ENCODE measurements around the gene LARGE1. TPM values are rescaled to one million over a fixed set of nuclear protein-coding genes. Genes with fewer than 3 reads are reported as not detected.
"Not testable (repeated sequence)": the region's sequence is repeated elsewhere in the genome, so short reads cannot be mapped to it uniquely, and the experiment has no call there.

LARGE1 gene
- total RNA-seq, 4 donors from 2014 or later, result 78.1 to 156 (median 104) TPM

GRCh38 chr22:33382436-33382835 lies 537.8 kb downstream of the LARGE1 start:
- Histone ChIP-seq H3K27ac (no peak overlapping the region), H3K36me3 (peaks cover 0 to 16% (median 0%) of the 10 kb centered on the region in 3 donors), H3K9me3 (no peaks in the 10 kb centered on the region), H3K4me1 (no peaks in the 10 kb centered on the region), H3K27me3 (no peaks in the 10 kb centered on the region), H3K4me3 (no peak overlapping the region)
- DNase-seq, result no peak
- TF ChIP-seq CTCF (IDR thresholded peaks at IDR 0.05) (no peak), POLR2A (IDR thresholded peaks at IDR 0.05) (no peak)

GRCh38 chr22:33381531-33382406 lies 538.5 kb downstream of the LARGE1 start:
- peaks cover 0 to 16% (median 0%) of the 10 kb centered on the region in 3 donors for H3K36me3 ChIP-seq
- H3K4me1 ChIP-seq, result no peaks in the 10 kb centered on the region
- TF ChIP-seq CTCF (IDR thresholded peaks at IDR 0.05) (no peak), POLR2A (IDR thresholded peaks at IDR 0.05) (no peak)
- no peak for DNase-seq
- no peaks in the 10 kb centered on the region for H3K9me3 ChIP-seq
- no peak overlapping the region for H3K4me3 ChIP-seq
- H3K27ac ChIP-seq, result no peak overlapping the region
- no peaks in the 10 kb centered on the region for H3K27me3 ChIP-seq

GRCh38 chr22:33380789-33381530 lies 539.3 kb downstream of the LARGE1 start:
- Histone ChIP-seq H3K9me3 (no peaks in the 10 kb centered on the region), H3K27ac (no peak overlapping the region), H3K36me3 (peaks cover 0 to 16% (median 0%) of the 10 kb centered on the region in 3 donors), H3K4me3 (no peak overlapping the region), H3K4me1 (no peaks in the 10 kb centered on the region), H3K27me3 (no peaks in the 10 kb centered on the region)
- no peak for TF ChIP-seq POLR2A (IDR thresholded peaks at IDR 0.05)
- TF ChIP-seq CTCF (IDR thresholded peaks at IDR 0.05), result no peak
- DNase-seq, result no peak

GRCh38 chr22:33379836-33380235 lies 540.4 kb downstream of the LARGE1 start:
- Histone ChIP-seq H3K27ac (no peak overlapping the region), H3K4me1 (no peaks in the 10 kb centered on the region), H3K4me3 (no peak overlapping the region), H3K27me3 (no peaks in the 10 kb centered on the region), H3K36me3 (peaks cover 0 to 16% (median 0%) of the 10 kb centered on the region in 3 donors), H3K9me3 (no peaks in the 10 kb centered on the region)
- no peak for DNase-seq
- TF ChIP-seq CTCF (IDR thresholded peaks at IDR 0.05) (no peak), POLR2A (IDR thresholded peaks at IDR 0.05) (no peak)

GRCh38 chr22:33372875-33373274 lies 547.4 kb downstream of the LARGE1 start:
- Histone ChIP-seq H3K36me3 (no peaks in the 10 kb centered on the region), H3K4me3 (no peak overlapping the region), H3K4me1 (no peaks in the 10 kb centered on the region), H3K27me3 (no peaks in the 10 kb centered on the region), H3K27ac (no peak overlapping the region), H3K9me3 (no peaks in the 10 kb centered on the region)
- TF ChIP-seq POLR2A (IDR thresholded peaks at IDR 0.05) (no peak), CTCF (IDR thresholded peaks at IDR 0.05) (no peak)
- no peak for DNase-seq

GRCh38 chr22:33363256-33363655 lies 557.0 kb downstream of the LARGE1 start:
- not testable (repeated sequence) for H3K27ac ChIP-seq, DNase-seq, H3K4me1 ChIP-seq, H3K4me3 ChIP-seq, H3K36me3 ChIP-seq, H3K27me3 ChIP-seq, H3K9me3 ChIP-seq

Data from Peyer's patch (tissue), 4 donors.